DMS53 treated with DMSO at 0.1 percent for 48 hours (cell line): ENCODE measurements around the gene HDAC4.

Experiments
- DNase-seq: peaks from one replicate; lab custom pipeline; 2025; ENCODE audit not compliant: unreplicated experiment; lab: John Stamatoyannopoulos, UW

The HDAC4 gene

DNA sequence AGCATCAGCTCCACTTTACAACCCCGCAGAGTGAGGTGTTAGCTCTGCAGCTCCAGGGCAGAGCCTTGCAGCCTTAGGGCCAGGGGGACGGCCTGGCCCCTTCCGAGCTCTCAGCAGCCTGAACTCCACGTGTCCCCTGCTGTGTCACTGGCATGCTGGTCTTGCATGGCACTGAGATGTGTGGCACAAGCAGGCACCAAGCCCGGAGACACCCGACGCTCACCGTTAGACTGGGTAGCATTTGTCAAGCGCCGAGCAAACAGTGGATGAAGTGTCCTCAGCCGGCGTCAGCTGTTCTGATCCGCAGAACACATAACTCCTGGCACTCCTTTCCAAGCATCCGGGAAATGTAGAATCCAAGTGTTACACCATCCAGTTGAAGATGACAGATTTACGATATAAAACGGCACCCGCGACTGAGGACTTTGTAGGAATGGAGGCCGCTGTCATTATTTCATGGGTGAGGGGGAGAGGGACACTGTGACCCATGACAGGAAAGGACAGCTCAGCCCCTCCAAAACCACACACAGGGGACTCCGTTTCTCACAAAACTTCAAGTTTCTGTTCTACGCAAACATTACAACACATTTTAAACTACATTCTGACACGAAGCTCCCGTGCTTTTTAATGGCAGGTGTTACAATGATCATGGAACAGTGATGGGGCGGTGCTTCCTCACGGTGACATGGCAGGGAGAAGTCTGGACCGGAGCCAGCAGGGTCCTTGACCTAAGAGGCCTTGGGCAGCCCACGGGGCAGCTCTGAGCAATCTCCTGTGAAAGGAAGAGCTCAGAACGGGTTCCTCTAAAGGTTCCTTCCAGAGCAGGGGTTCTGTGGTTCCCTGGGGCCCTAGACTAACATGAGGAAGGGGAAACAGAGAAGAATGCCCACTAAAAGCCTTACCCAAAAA, 89.4 kb downstream of the HDAC4 start:
- DNase-seq, result no peak

- DNase-seq, result no peak
These were observed 90.3 kb downstream of the HDAC4 start for GRCh38 chr2:239310401-239311061.

- no peak for DNase-seq
These were observed 91.2 kb downstream of the HDAC4 start for GRCh38 chr2:239309398-239310245.

- no peak for DNase-seq
These were observed 92.0 kb downstream of the HDAC4 start for GRCh38 chr2:239308661-239309397.

GRCh38 chr2:239307921-239308613, 92.8 kb downstream of the HDAC4 start:
- DNase-seq, result no peak

DNA sequence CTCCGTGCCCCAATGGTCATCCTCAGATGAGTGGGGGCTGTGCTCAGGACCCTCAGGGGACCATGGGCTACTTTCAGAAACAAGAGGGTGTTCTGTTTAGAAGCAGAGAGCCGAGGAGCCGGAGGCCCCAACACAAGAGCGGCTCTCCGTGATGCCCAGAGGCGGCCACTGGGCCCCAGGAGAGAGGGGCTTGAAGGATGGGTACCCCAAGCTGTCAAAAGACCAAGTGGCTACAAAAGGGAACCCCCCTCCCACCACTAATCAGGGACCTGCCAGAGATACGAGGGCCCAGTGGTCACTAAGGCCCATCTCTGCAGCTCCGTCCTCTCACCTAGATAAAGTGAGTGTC, 93.6 kb downstream of the HDAC4 start:
- DNase-seq, result no peak

- DNase-seq, result no peak
These were observed 94.3 kb downstream of the HDAC4 start for GRCh38 chr2:239306274-239307220.

DNA sequence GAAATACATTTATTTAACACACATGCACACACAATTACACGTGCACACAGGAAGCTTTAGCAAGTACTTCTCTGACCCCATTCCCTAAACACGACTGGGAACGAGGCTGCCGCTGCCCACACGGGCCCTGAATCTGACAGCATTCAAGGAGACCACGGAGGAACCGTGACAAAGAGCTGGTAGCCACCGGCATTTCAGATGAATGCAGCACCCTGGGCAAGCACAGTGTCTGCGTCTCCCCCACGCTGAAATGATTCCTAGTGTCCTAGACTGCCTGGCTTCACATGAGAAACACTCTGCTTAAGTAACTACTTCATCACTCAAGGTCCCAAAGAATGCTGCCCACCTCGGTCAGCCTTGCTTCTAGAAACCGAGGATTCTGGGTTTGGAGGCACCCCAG, 95.0 kb downstream of the HDAC4 start:
- DNase-seq, result no peak

DNA sequence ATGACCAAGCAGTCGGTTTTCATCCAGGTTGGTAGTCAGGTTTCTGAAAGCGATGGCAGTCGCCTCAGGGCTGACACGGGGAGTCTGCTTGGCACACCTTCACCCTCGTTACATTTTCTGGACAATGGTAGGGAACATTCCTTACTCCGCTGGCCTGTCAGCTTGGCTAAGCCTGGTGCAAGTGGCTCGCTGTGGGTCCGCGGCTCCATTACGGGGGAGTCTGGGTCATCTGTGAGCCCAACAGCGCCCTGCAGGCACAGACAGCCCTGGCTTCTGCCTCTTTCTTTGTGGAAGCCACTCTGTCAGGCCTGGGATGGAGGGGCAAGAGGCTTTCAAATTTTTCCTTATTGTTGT, 95.6 kb downstream of the HDAC4 start:
- no peak for DNase-seq

GRCh38 chr2:239304533-239305221, 96.1 kb downstream of the HDAC4 start:
- no peak for DNase-seq

- DNase-seq, result no peak
These were observed 96.9 kb downstream of the HDAC4 start for GRCh38 chr2:239303711-239304532.

- no peak for DNase-seq
These were observed 97.8 kb downstream of the HDAC4 start for GRCh38 chr2:239302808-239303557.

- DNase-seq, result no peak
These were observed 98.6 kb downstream of the HDAC4 start for GRCh38 chr2:239302083-239302807.

GRCh38 chr2:239300871-239301735, 99.7 kb downstream of the HDAC4 start:
- DNase-seq, result no peak

DNA sequence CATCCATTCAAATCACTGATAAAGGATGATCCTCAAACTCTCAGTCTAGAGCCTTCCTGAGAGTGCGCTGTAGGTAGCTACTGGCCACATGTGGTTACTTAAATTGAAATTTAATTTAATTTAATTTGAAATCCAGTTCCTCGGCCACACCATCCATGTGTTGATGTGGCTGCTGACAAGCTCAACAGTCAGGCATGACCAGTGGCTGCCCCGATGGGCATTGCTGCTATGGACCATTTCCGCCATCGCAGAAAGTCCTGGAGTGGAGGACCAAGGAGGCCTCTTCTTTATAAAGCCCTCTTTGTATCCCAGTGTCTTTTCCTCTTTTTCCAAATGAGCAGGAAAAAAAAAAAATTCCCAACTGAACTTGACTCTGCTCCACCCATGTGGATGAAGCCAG, 100.6 kb downstream of the HDAC4 start:
- DNase-seq, result no peak
